Liver (tissue), 9 donors: ENCODE data around the gene GAS2L1. TPM values are rescaled to one million over a fixed set of nuclear protein-coding genes. Genes with fewer than 3 reads are reported as not detected.

ENCODE experiments used
- DNase-seq: peaks from one replicate; pipeline ENCODE4 v3.0.0-alpha.2; 2017; ENCODE audit warnings: low spot score
- H3K27ac ChIP-seq, 2 donors: one replicate each; pipeline ENCODE4 v1.7.0; 2013; ENCODE audit warnings: inconsistent platforms in 2 of 2, low read length in 2 of 2, control low read depth in 1 of 2, low read depth in 1 of 2, mild to moderate bottlenecking in 1 of 2
- H3K27me3 ChIP-seq, 4 donors: one replicate each; pipeline versions ENCODE4 v1.6.1 to v1.7.0; 2013; ENCODE audit warnings: low read length in 3 of 4, inconsistent platforms in 1 of 4, mild to moderate bottlenecking in 1 of 4, moderate library complexity in 1 of 4; ENCODE audit not compliant: control insufficient read depth in 4 of 4, insufficient read depth in 4 of 4
- H3K36me3 ChIP-seq, 4 donors: one replicate each; pipeline versions ENCODE4 v1.6.1 to v1.7.0; 2013; ENCODE audit warnings: low read length in 3 of 4, mild to moderate bottlenecking in 3 of 4, low read depth in 1 of 4, moderate library complexity in 1 of 4; ENCODE audit not compliant: control insufficient read depth in 4 of 4, insufficient read depth in 3 of 4
- H3K4me1 ChIP-seq, 4 donors: one replicate each; pipeline versions ENCODE4 v1.6.1 to v1.7.0; 2013; ENCODE audit warnings: low read length in 3 of 4, mild to moderate bottlenecking in 3 of 4, moderate library complexity in 1 of 4; ENCODE audit not compliant: control insufficient read depth in 4 of 4, insufficient read depth in 4 of 4
- H3K4me3 ChIP-seq, 3 donors: one replicate each; pipeline versions ENCODE4 v1.6.1 to v1.7.0; 2013; ENCODE audit warnings: low read length in 3 of 3, control low read depth in 1 of 3, low read depth in 1 of 3, mild to moderate bottlenecking in 1 of 3
- H3K9ac ChIP-seq, 2 donors: one replicate each; pipeline ENCODE4 v1.7.0; 2013; ENCODE audit warnings: low read length in 2 of 2, mild to moderate bottlenecking in 2 of 2, moderate library complexity in 2 of 2, control low read depth in 1 of 2, low read depth in 1 of 2
- H3K9me3 ChIP-seq, 4 donors: one replicate each; pipeline versions ENCODE4 v1.6.1 to v1.7.0; 2013; ENCODE audit warnings: low read length in 3 of 4; ENCODE audit not compliant: control insufficient read depth in 4 of 4
- EGR1 ChIP-seq, 2 donors: IDR thresholded peaks; 2 replicates each; pipeline ENCODE4 v1.6.1; 2016 to 2018; ENCODE audit warnings: antibody characterized with exemption in 2 of 2, low read depth in 2 of 2
- FOXA1 ChIP-seq: IDR thresholded peaks from 2 replicates; pipeline ENCODE4 v1.6.1; 2016; ENCODE audit warnings: antibody characterized with exemption
- FOXA2 ChIP-seq: IDR thresholded peaks from 2 replicates; pipeline ENCODE4 v1.6.1; 2016; ENCODE audit warnings: antibody characterized with exemption
- GABPA ChIP-seq, 2 donors: IDR thresholded peaks in 1 of 2; conservative IDR thresholded peaks in 1 of 2; 2 replicates each; pipeline ENCODE4 v1.6.1; 2016; ENCODE audit warnings: antibody characterized with exemption in 2 of 2, mild to moderate bottlenecking in 1 of 2, moderate library complexity in 1 of 2
- HNF4A ChIP-seq, 2 donors: conservative IDR thresholded peaks; 2 replicates each; pipeline ENCODE4 v1.6.1; 2016; ENCODE audit warnings: antibody characterized with exemption in 2 of 2, mild to moderate bottlenecking in 2 of 2
- HNF4G ChIP-seq: IDR thresholded peaks from 2 replicates; pipeline ENCODE4 v1.6.1; 2016; ENCODE audit warnings: antibody characterized with exemption
- JUND ChIP-seq, 2 donors: IDR thresholded peaks; 2 replicates each; pipeline ENCODE4 v1.6.1; 2016; ENCODE audit warnings: antibody characterized with exemption in 2 of 2
- NR2F2 ChIP-seq: IDR thresholded peaks from 2 replicates; pipeline ENCODE4 v1.6.1; 2016; ENCODE audit warnings: antibody characterized with exemption
- RAD21 ChIP-seq, 2 donors: IDR thresholded peaks; 2 replicates each; pipeline ENCODE4 v1.6.1; 2016; ENCODE audit warnings: antibody characterized with exemption in 2 of 2, mild to moderate bottlenecking in 2 of 2
- RXRA ChIP-seq, 2 donors: IDR thresholded peaks; 2 replicates each; pipeline ENCODE4 v1.6.1; 2017 to 2018; ENCODE audit warnings: antibody characterized with exemption in 2 of 2, mild to moderate bottlenecking in 1 of 2
- SP1 ChIP-seq: IDR thresholded peaks from 2 replicates; pipeline ENCODE4 v1.6.1; 2018; ENCODE audit warnings: antibody characterized with exemption, mild to moderate bottlenecking
- TAF1 ChIP-seq: conservative IDR thresholded peaks from 2 replicates; pipeline ENCODE4 v1.6.1; 2016; ENCODE audit warnings: antibody characterized with exemption, mild to moderate bottlenecking
- YY1 ChIP-seq: IDR thresholded peaks from 2 replicates; pipeline ENCODE4 v1.6.1; 2016; ENCODE audit warnings: antibody characterized with exemption, mild to moderate bottlenecking
- WGBS: extraction: QIAGEN DNeasy Blood & Tissue Kit; methylation state at CpG from one replicate; pipeline ENCODE4 v1.1.7; 2013; 5-methylcytosine and 5-hydroxymethylcytosine counted together
- polyA plus RNA-seq, 2 donors: library from polyadenylated mRNA; stranded (reverse) in 1 of 2; unstranded in 1 of 2; fragments of 200-250 nt in 1 of 2; fragments of >200 nt in 1 of 2; fragmentation: Nextera tagmentation in 1 of 2; extraction: Ambion mirVana in 1 of 2; gene quantifications; one replicate each; pipeline versions ENCODE4 v1.2.1 to v1.2.3, GENCODE V29; 2013 to 2015
- total RNA-seq, 2 donors: library from RNA; depleted of rRNA; stranded (reverse); fragments of >200 nt; gene quantifications; one replicate each; pipeline ENCODE4 v1.2.3, GENCODE V29; 2014
- TF ChIP-seq, protein P1 (sequence below): IDR thresholded peaks from 2 replicates; pipeline ENCODE4 v1.6.1; 2016; ENCODE audit warnings: antibody characterized with exemption
- TF ChIP-seq, protein P2 (sequence below): fragments of 150-350 bp; IDR thresholded peaks from 2 replicates; pipeline ENCODE4 v1.5.1; 2017; ENCODE audit warnings: improper control_type of control experiment, low read depth, low read length; ENCODE audit not compliant: missing input control
- TF ChIP-seq, protein P3 (sequence below): IDR thresholded peaks from 2 replicates; pipeline ENCODE4 v1.6.1; 2016; ENCODE audit warnings: antibody characterized with exemption
- TF ChIP-seq, protein P4 (sequence below): IDR thresholded peaks from 2 replicates; pipeline ENCODE4 v1.6.1; 2016; ENCODE audit warnings: antibody characterized with exemption
- TF ChIP-seq, protein P5 (sequence below): IDR thresholded peaks from 2 replicates; pipeline ENCODE4 v1.6.1; 2016; ENCODE audit warnings: antibody characterized with exemption, mild to moderate bottlenecking
- donor health status: healthy.
- donor health status: healthy.
- donor health status: healthy.
- donor health status: healthy.
- donor health status: healthy.

GAS2L1 gene
- total and polyA plus RNA-seq, 4 donors, result 4.0 to 11.4 (median 8.9) TPM

DNA sequence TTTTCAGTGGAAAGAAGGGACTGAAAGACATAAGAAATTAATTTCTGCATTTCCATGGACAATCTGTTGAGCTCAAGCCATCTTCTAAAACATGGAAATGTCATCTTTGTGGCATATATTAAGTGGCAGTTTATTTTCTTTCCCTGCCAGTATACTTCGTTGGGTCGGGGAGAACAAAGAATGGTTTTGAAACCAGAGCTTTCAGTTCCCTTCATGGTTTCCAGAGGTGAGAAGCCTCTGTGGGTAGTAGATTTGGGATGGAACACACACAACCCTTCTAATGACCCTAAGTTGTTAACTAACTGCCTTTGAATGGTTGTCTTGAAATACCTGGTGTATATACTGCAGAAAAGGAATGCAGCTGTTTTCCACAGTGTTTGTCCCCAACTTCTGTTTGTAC, 17.6 kb upstream of the GAS2L1 start:
- H3K27me3 ChIP-seq, result no peaks in the 10 kb centered on the region
- no peaks in the 10 kb centered on the region for H3K9me3 ChIP-seq
- H3K36me3 ChIP-seq, result peaks cover 25 to 85% (median 83%) of the 10 kb centered on the region in 4 donors
- WGBS, result 71% methylated on average over 2 of the region's 2 CpGs
- no peak overlapping the region for H3K27ac ChIP-seq
- no peak overlapping the region for H3K4me3 ChIP-seq
- TF ChIP-seq, protein P1, sequence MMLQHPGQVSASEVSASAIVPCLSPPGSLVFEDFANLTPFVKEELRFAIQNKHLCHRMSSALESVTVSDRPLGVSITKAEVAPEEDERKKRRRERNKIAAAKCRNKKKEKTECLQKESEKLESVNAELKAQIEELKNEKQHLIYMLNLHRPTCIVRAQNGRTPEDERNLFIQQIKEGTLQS, result no peak
- TF ChIP-seq HNF4A (conservative IDR thresholded peaks at IDR 0.05) (no peak), GABPA (IDR thresholded peaks at IDR 0.05 in 1 of 2, conservative IDR thresholded peaks at IDR 0.05 in 1 of 2) (no peak), EGR1 (IDR thresholded peaks at IDR 0.05; ENCODE audit: low read depth in 2 of 2) (no peak), TAF1 (no peak), RXRA (IDR thresholded peaks at IDR 0.05) (no peak), FOXA2 (no peak), FOXA1 (no peak), NR2F2 (no peak)
- H3K9ac ChIP-seq, result no peak overlapping the region
- H3K4me1 ChIP-seq, result no peaks in the 10 kb centered on the region
- no peak for DNase-seq

DNA sequence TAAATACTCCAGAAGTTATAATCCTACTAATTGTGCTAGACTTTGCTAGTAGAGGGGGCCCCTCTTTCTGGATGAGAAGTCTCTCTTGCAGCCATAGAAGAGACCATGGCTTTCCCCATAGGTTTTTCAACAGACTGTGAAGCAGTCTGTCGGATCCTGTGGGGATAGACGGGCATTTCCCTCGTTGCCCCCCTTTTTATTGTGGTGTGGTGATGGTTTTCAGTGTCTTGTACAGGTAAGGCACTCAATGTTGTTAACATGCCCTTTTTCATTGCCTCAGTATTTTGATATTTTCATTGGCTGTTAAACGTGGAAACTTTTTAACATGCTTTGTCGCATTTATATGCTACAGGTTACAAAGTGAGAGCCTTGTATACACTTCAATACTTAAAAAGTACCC, 16.4 kb upstream of the GAS2L1 start:
- Histone ChIP-seq H3K9me3 (no peaks in the 10 kb centered on the region), H3K4me1 (no peaks in the 10 kb centered on the region), H3K36me3 (peaks cover 29 to 87% (median 82%) of the 10 kb centered on the region in 4 donors), H3K27ac (no peak overlapping the region), H3K9ac (no peak overlapping the region), H3K4me3 (no peak overlapping the region), H3K27me3 (no peaks in the 10 kb centered on the region)
- TF ChIP-seq EGR1 (IDR thresholded peaks at IDR 0.05; ENCODE audit: low read depth in 2 of 2), result no peak
- TF ChIP-seq RXRA (IDR thresholded peaks at IDR 0.05), result no peak
- TF ChIP-seq NR2F2, result no peak
- TF ChIP-seq, protein P2, sequence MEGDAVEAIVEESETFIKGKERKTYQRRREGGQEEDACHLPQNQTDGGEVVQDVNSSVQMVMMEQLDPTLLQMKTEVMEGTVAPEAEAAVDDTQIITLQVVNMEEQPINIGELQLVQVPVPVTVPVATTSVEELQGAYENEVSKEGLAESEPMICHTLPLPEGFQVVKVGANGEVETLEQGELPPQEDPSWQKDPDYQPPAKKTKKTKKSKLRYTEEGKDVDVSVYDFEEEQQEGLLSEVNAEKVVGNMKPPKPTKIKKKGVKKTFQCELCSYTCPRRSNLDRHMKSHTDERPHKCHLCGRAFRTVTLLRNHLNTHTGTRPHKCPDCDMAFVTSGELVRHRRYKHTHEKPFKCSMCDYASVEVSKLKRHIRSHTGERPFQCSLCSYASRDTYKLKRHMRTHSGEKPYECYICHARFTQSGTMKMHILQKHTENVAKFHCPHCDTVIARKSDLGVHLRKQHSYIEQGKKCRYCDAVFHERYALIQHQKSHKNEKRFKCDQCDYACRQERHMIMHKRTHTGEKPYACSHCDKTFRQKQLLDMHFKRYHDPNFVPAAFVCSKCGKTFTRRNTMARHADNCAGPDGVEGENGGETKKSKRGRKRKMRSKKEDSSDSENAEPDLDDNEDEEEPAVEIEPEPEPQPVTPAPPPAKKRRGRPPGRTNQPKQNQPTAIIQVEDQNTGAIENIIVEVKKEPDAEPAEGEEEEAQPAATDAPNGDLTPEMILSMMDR, result no peak
- no peak for TF ChIP-seq SP1
- TF ChIP-seq, protein P3, sequence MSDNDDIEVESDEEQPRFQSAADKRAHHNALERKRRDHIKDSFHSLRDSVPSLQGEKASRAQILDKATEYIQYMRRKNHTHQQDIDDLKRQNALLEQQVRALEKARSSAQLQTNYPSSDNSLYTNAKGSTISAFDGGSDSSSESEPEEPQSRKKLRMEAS, result no peak
- TF ChIP-seq GABPA (IDR thresholded peaks at IDR 0.05 in 1 of 2, conservative IDR thresholded peaks at IDR 0.05 in 1 of 2), result no peak
- no peak for TF ChIP-seq FOXA2
- no peak for TF ChIP-seq YY1
- no peak for TF ChIP-seq TAF1
- no peak for TF ChIP-seq RAD21 (IDR thresholded peaks at IDR 0.05)
- no peak for TF ChIP-seq HNF4G
- 80% methylated on average over 5 of the region's 5 CpGs for WGBS
- no peak for DNase-seq

DNA sequence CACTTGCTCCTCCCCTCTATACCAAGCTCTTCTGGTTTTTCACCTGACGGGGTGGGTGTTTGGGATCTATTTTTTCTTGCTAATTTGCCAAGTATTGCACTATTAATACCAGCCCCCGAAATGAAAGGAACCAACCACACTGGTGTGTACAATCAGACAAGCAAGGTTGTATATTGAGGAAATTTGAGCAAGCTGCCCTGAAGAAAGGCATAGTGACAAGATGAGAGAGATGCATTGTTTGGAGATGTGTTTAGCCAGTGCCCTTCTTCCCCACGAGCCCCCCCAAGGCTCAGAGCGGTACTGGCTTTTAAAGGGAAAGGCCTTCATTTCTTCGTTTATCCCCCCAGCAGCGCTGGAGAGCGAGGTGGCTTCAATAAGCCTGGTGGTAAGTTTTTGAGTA, 15.2 kb upstream of the GAS2L1 start:
- no peak for DNase-seq
- no peak overlapping the region for H3K4me3 ChIP-seq
- H3K27me3 ChIP-seq, result no peaks in the 10 kb centered on the region
- H3K9me3 ChIP-seq, result no peaks in the 10 kb centered on the region
- no peaks in the 10 kb centered on the region for H3K4me1 ChIP-seq
- 82% methylated on average over 7 of the region's 7 CpGs for WGBS
- H3K9ac ChIP-seq, result no peak overlapping the region
- H3K27ac ChIP-seq, result no peak overlapping the region
- peaks cover 31 to 92% (median 85%) of the 10 kb centered on the region in 4 donors for H3K36me3 ChIP-seq
- TF ChIP-seq JUND (IDR thresholded peaks at IDR 0.05) (no peak), GABPA (IDR thresholded peaks at IDR 0.05 in 1 of 2, conservative IDR thresholded peaks at IDR 0.05 in 1 of 2) (no peak), FOXA2 (no peak), RXRA (IDR thresholded peaks at IDR 0.05) (no peak), NR2F2 (no peak), RAD21 (IDR thresholded peaks at IDR 0.05) (no peak), EGR1 (IDR thresholded peaks at IDR 0.05; ENCODE audit: low read depth in 2 of 2) (no peak)
- TF ChIP-seq, protein P4, sequence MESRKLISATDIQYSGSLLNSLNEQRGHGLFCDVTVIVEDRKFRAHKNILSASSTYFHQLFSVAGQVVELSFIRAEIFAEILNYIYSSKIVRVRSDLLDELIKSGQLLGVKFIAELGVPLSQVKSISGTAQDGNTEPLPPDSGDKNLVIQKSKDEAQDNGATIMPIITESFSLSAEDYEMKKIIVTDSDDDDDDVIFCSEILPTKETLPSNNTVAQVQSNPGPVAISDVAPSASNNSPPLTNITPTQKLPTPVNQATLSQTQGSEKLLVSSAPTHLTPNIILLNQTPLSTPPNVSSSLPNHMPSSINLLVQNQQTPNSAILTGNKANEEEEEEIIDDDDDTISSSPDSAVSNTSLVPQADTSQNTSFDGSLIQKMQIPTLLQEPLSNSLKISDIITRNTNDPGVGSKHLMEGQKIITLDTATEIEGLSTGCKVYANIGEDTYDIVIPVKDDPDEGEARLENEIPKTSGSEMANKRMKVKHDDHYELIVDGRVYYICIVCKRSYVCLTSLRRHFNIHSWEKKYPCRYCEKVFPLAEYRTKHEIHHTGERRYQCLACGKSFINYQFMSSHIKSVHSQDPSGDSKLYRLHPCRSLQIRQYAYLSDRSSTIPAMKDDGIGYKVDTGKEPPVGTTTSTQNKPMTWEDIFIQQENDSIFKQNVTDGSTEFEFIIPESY, result no peak
- TF ChIP-seq, protein P5, sequence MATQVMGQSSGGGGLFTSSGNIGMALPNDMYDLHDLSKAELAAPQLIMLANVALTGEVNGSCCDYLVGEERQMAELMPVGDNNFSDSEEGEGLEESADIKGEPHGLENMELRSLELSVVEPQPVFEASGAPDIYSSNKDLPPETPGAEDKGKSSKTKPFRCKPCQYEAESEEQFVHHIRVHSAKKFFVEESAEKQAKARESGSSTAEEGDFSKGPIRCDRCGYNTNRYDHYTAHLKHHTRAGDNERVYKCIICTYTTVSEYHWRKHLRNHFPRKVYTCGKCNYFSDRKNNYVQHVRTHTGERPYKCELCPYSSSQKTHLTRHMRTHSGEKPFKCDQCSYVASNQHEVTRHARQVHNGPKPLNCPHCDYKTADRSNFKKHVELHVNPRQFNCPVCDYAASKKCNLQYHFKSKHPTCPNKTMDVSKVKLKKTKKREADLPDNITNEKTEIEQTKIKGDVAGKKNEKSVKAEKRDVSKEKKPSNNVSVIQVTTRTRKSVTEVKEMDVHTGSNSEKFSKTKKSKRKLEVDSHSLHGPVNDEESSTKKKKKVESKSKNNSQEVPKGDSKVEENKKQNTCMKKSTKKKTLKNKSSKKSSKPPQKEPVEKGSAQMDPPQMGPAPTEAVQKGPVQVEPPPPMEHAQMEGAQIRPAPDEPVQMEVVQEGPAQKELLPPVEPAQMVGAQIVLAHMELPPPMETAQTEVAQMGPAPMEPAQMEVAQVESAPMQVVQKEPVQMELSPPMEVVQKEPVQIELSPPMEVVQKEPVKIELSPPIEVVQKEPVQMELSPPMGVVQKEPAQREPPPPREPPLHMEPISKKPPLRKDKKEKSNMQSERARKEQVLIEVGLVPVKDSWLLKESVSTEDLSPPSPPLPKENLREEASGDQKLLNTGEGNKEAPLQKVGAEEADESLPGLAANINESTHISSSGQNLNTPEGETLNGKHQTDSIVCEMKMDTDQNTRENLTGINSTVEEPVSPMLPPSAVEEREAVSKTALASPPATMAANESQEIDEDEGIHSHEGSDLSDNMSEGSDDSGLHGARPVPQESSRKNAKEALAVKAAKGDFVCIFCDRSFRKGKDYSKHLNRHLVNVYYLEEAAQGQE, result no peak
- TF ChIP-seq, protein P3, result no peak
